Nephron progenitor cell (in vitro differentiated cells): ENCODE data around the gene ULBP2.

ENCODE experiments used
- DNase-seq: peaks from one replicate; pipeline ENCODE4 v3.0.0; 2021
- H3K27ac Mint-ChIP-seq: 2 replicates; pipeline ENCODE4 v1.8.0; 2021; ENCODE audit warnings: mild to moderate bottlenecking, moderate library complexity, mixed read lengths
- H3K27me3 Mint-ChIP-seq: 2 replicates; pipeline ENCODE4 v1.8.0; 2021; ENCODE audit warnings: mild to moderate bottlenecking, low read depth, mixed read lengths; ENCODE audit not compliant: poor library complexity
- H3K36me3 Mint-ChIP-seq: 2 replicates; pipeline ENCODE4 v1.8.0; 2021; ENCODE audit warnings: low read depth, mixed read lengths
- H3K4me1 Mint-ChIP-seq: 2 replicates; pipeline ENCODE4 v1.8.0; 2021; ENCODE audit warnings: mixed read lengths
- H3K4me3 Mint-ChIP-seq: 2 replicates; pipeline ENCODE4 v1.8.0; 2021; ENCODE audit warnings: mild to moderate bottlenecking, moderate library complexity, mixed read lengths
- H3K9me3 Mint-ChIP-seq: 2 replicates; pipeline ENCODE4 v1.8.0; 2021; ENCODE audit warnings: mild to moderate bottlenecking, moderate library complexity, mixed read lengths
- TF ChIP-seq, protein P1 (sequence below): fragments of 200-600 bp; sonication (generic); IDR thresholded peaks from 2 replicates; pipeline ENCODE4 v1.5.0; 2021; ENCODE audit warnings: antibody characterized with exemption

ULBP2 gene

DNA sequence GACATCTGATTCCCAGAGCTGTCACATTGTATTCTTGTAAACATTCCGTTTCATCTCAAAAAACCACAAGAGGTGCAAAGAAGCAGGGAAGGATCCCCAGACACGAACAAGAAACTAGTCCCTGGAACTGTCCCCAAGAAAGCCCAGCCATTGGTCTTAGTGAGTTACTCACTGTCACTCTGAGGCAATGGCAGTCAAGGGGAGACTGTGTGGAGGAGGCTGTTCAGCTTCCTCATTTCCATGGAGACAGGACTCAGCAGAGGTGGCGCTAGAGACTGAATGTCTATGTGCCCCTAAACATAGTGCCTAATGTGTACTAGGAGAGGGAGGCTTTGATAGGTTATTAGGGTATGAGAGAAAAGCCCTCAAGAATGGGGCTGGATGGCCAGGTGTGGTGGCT is 33.0 kb downstream of the ULBP2 start:
- Mint-ChIP-seq H3K36me3 (no peaks in the 10 kb centered on the region), H3K27me3 (peaks cover 100% of the 10 kb centered on the region), H3K4me1 (no peaks in the 10 kb centered on the region), H3K9me3 (no peaks in the 10 kb centered on the region), H3K27ac (no peak overlapping the region), H3K4me3 (no peak overlapping the region)
- no peak for DNase-seq
- TF ChIP-seq, protein P1, sequence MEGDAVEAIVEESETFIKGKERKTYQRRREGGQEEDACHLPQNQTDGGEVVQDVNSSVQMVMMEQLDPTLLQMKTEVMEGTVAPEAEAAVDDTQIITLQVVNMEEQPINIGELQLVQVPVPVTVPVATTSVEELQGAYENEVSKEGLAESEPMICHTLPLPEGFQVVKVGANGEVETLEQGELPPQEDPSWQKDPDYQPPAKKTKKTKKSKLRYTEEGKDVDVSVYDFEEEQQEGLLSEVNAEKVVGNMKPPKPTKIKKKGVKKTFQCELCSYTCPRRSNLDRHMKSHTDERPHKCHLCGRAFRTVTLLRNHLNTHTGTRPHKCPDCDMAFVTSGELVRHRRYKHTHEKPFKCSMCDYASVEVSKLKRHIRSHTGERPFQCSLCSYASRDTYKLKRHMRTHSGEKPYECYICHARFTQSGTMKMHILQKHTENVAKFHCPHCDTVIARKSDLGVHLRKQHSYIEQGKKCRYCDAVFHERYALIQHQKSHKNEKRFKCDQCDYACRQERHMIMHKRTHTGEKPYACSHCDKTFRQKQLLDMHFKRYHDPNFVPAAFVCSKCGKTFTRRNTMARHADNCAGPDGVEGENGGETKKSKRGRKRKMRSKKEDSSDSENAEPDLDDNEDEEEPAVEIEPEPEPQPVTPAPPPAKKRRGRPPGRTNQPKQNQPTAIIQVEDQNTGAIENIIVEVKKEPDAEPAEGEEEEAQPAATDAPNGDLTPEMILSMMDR, result no peak

- no peak overlapping the region for H3K4me3 Mint-ChIP-seq
- H3K27ac Mint-ChIP-seq, result no peak overlapping the region
- peaks cover 100% of the 10 kb centered on the region for H3K27me3 Mint-ChIP-seq
- no peaks in the 10 kb centered on the region for H3K36me3 Mint-ChIP-seq
- no peaks in the 10 kb centered on the region for H3K4me1 Mint-ChIP-seq
- no peaks in the 10 kb centered on the region for H3K9me3 Mint-ChIP-seq
- TF ChIP-seq, protein P1, result no peak
- no peak for DNase-seq
These were observed 33.6 kb downstream of the ULBP2 start for GRCh38 chr6:149975400-149975799.

DNA sequence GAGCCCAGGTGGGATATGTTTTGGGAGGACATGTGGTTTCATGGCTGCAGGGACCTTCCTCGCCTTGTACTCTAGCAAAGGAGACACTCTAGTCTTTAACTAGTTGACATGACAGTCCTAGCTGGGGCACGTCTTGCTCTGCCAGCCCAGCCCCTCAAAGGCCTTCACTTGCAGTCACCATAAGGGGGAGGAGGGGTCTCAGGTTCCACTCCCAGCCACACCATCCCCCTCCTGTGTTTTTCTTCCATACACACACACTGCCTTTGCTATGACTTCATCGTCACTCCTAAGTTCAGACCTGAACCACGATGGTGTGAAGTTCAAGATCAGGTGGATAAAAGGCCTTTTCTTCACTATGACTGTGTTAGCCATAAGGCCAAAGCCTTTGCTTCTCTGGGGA is 35.4 kb downstream of the ULBP2 start:
- H3K27me3 Mint-ChIP-seq, result peaks cover 100% of the 10 kb centered on the region
- no peak overlapping the region for H3K4me3 Mint-ChIP-seq
- no peak for DNase-seq
- peaks cover 4% of the 10 kb centered on the region for H3K9me3 Mint-ChIP-seq
- TF ChIP-seq, protein P1, result no peak
- H3K4me1 Mint-ChIP-seq, result no peaks in the 10 kb centered on the region
- H3K36me3 Mint-ChIP-seq, result no peaks in the 10 kb centered on the region
- no peak overlapping the region for H3K27ac Mint-ChIP-seq

GRCh38 chr6:149978610-149979009 is 36.8 kb downstream of the ULBP2 start:
- no peaks in the 10 kb centered on the region for H3K4me1 Mint-ChIP-seq
- H3K9me3 Mint-ChIP-seq, result peaks cover 4% of the 10 kb centered on the region
- H3K4me3 Mint-ChIP-seq, result no peak overlapping the region
- TF ChIP-seq, protein P1, result no peak
- H3K27ac Mint-ChIP-seq, result no peak overlapping the region
- H3K36me3 Mint-ChIP-seq, result no peaks in the 10 kb centered on the region
- H3K27me3 Mint-ChIP-seq, result peaks cover 100% of the 10 kb centered on the region
- DNase-seq, result no peak

DNA sequence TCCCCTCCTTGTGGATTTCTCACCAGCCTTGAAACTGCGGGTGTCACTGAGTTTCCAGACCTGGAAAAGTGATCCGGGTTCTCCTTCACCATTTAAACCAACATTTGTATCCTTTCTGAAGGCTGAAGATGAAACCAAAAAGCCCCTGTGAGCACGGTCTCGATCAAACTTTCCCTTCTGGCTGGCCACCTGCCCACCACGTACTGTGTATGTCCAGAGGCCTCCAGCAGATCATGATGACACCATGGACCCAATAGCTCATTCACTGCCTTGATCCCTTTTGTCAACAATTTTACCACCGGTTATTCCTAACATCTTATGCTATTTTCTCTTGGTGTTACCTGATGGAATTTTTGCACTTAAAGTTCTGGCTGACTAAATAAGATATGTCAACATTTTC is 37.5 kb downstream of the ULBP2 start:
- TF ChIP-seq, protein P1, result no peak
- Mint-ChIP-seq H3K27me3 (peaks cover 100% of the 10 kb centered on the region), H3K27ac (no peak overlapping the region), H3K9me3 (peaks cover 5% of the 10 kb centered on the region), H3K36me3 (no peaks in the 10 kb centered on the region), H3K4me3 (no peak overlapping the region), H3K4me1 (no peaks in the 10 kb centered on the region)
- no peak for DNase-seq

DNA sequence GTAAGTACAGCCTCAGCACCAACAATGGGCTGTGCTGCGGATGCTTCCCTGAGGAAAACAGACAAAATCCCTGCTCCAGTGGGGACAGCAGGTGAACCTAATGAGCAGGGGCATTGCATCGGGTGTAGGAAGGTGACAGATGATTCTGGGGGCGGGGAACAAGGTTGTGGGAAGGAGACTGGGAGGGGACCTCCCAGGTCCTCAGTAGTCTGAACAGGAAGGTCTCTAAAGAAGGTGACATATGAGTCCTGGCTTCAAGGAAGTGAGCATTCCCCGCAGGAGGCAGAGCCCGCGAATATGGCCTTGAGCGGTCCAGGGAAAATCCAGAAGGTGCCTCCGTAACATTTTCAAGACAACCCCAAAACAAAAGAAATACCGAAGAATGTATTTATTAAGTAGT is 41.3 kb downstream of the ULBP2 start:
- no peaks in the 10 kb centered on the region for H3K36me3 Mint-ChIP-seq
- no peak overlapping the region for H3K27ac Mint-ChIP-seq
- H3K4me3 Mint-ChIP-seq, result no peak overlapping the region
- DNase-seq, result no peak
- H3K27me3 Mint-ChIP-seq, result peaks cover 100% of the 10 kb centered on the region
- TF ChIP-seq, protein P1, result no peak
- H3K9me3 Mint-ChIP-seq, result peaks cover 25% of the 10 kb centered on the region
- H3K4me1 Mint-ChIP-seq, result no peaks in the 10 kb centered on the region
